IPS-18c (cell line): ENCODE results near the gene ACTL10.

Experiments
- H3K4me3 ChIP-seq: 2 replicates; pipeline ENCODE4 v1.7.0; 2013; ENCODE audit warnings: low read depth, mild to moderate bottlenecking, low read length, moderate library complexity; ENCODE audit not compliant: insufficient read depth
- H3K9me3 ChIP-seq: one replicate; pipeline ENCODE4 v1.6.1; 2013; ENCODE audit warnings: mild to moderate bottlenecking, low read length, moderate library complexity; ENCODE audit not compliant: control insufficient read depth, insufficient read depth

Gene ACTL10

GRCh38 chr20:33658510-33658909 lies 8.2 kb upstream of the ACTL10 start:
- H3K4me3 ChIP-seq: no peak overlapping the region
- H3K9me3 ChIP-seq: no peaks in the 10 kb centered on the region

GRCh38 chr20:33658929-33659328 lies 7.8 kb upstream of the ACTL10 start:
- no peak overlapping the region for H3K4me3 ChIP-seq
- no peaks in the 10 kb centered on the region for H3K9me3 ChIP-seq

- H3K4me3 ChIP-seq: no peak overlapping the region
- no peaks in the 10 kb centered on the region for H3K9me3 ChIP-seq
Observed at GRCh38 chr20:33659341-33660034, 7.3 kb upstream of the ACTL10 start.

DNA sequence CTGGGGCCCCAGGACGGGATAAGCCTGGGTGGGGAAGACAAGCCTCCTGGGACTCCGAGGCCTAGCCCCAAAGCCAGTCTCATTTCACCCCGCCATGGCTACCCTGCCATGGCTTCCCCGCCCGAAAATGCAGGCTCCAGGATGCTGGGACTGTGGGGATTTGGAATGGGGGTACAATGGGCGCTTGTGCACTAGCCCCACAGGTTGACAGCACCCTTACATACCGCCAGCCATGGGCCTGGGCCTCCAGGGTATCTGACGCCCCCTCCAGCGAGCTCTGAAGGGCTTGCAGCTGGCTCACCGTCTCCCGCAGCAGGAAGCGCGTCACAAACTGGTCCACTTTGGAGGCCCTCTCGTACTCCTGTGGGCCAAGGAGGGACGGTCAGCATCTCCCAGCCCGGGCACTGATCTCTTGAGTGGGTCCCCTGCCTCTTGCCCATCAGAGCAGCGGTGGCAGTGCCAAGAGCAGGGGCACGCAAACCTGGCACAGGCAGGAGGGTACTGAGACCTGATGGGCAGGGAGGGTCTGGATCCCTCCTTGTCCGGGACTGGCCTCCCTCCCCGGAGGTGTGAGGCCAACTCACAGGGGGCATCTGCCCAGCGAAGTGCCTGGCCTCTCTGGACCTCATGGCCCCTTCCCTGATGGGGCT lies 6.6 kb upstream of the ACTL10 start:
- no peak overlapping the region for H3K4me3 ChIP-seq
- no peaks in the 10 kb centered on the region for H3K9me3 ChIP-seq

GRCh38 chr20:33660685-33661058 lies 6.1 kb upstream of the ACTL10 start:
- no peak overlapping the region for H3K4me3 ChIP-seq
- no peaks in the 10 kb centered on the region for H3K9me3 ChIP-seq

GRCh38 chr20:33662172-33662571 lies 4.6 kb upstream of the ACTL10 start, which contains the start of gene C20orf144:
C20orf144 (plus strand) TSS chr20:33662327; CDS start chr20:33662346, 19 bp downstream.
- Histone ChIP-seq H3K9me3 (no peaks in the 10 kb centered on the region), H3K4me3 (peak within 1 kb of the TSS; percentile 75)

- Histone ChIP-seq H3K9me3 (no peaks in the 10 kb centered on the region), H3K4me3 (peak overlapping the region; percentile 75)
Observed at GRCh38 chr20:33663161-33664084, 3.3 kb upstream of the ACTL10 start.

DNA sequence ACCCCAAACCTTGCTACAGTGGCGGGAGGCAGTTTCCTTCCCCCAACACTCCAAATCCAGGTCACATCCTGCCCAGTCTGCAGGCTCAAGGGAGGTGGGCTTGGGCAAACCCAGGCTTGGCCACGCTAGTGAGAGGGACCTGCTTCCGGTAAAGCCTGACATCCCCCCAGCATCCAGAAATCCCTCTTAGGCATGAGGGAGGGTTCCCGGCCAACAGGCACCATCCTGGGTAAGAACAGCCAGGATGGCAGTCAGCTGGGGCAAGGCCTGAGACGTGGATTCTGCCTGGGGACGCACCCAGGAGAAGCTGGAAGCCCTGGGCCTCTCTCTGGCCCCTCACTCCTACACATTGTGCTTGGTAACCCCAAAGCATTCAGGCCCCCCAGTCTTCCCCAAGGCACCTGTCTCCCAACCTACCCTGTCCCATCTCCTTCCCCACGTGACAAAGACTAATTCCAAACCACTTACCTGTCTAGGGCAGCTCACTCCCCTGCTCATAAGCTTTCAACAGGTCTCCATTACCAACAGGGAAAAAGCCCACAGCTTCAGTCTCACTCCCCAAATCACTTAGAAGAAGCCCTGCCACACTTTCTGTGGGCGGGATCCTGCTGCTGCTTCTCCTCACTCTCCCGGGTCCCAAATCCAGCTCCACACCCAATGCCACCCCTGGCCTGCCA lies 2.5 kb upstream of the ACTL10 start:
- H3K9me3 ChIP-seq: no peaks in the 10 kb centered on the region
- peak overlapping the region; percentile 75 for H3K4me3 ChIP-seq

DNA sequence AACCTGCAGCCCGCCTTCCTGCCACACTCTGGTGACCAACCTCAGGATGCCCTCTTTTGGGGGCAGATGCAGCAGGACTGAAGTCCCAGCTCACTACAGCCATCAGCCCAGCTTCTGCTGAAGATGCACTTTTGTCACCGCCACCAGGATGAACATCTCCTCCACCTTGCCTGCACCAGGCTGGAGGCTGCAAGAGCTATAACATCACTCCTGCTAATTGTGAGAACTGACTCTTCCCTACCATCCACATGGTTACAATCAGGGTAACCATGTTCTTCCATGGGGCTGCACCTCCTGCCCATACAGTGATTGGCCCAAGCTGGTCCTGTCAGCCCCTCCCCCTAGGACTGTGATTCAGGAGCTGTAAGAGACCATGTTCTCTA lies 2.0 kb upstream of the ACTL10 start:
- no peaks in the 10 kb centered on the region for H3K9me3 ChIP-seq
- H3K4me3 ChIP-seq: no peak overlapping the region

DNA sequence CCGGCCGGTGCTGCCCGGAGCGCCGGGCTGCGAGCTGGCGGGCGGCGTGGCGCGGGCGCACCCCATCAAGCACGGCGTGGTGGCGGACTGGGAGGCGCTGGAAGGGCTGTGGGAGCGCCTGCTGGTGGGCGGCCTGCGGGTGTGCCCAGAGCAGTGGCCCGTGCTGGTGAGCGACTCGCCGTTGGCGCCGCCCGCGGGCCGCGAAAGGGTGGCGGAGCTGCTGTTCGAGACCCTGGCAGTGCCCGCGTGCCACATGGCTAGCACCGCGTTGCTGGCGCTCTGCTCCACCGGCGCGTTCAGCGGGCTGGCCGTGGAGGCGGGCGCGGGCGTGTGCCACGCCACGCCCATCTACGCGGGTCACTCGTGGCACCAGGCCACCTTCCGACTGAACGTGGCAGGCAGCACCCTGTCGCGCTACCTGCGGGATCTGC lies 517 bp downstream of the ACTL10 start:
- Histone ChIP-seq H3K4me3 (peak overlapping the region; percentile 63), H3K9me3 (no peaks in the 10 kb centered on the region)

DNA sequence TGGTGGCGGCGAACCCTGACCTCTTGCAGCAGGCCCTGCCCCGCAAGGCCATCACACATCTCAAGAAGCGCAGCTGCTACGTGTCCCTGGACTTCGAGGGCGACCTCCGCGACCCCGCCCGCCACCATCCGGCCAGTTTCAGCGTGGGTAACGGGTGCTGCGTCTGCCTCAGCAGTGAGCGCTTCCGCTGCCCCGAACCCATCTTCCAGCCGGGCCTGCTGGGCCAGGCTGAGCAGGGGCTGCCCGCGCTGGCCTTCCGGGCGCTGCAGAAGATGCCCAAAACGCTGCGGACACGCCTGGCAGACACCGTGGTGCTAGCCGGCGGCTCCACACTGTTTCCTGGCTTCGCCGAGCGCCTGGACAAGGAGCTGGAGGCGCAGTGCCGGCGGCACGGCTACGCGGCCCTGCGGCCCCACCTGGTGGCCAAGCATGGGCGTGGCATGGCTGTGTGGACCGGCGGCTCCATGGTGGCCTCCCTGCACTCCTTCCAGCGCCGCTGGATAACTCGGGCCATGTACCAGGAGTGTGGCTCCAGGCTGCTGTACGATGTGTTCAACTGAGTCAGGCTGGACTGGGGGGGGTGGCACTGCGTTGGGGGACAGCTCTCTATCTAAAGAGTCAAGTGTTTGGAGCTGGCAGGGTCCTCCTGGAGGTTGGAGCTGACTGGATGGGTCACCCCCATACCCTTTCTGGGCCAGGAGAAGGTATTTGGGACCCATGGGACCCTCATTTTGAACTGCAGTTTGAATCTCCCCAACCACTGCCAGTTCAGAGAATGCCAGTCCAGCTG lies 1.1 kb downstream of the ACTL10 start:
- H3K9me3 ChIP-seq: no peaks in the 10 kb centered on the region
- peak overlapping the region; percentile 63 for H3K4me3 ChIP-seq

DNA sequence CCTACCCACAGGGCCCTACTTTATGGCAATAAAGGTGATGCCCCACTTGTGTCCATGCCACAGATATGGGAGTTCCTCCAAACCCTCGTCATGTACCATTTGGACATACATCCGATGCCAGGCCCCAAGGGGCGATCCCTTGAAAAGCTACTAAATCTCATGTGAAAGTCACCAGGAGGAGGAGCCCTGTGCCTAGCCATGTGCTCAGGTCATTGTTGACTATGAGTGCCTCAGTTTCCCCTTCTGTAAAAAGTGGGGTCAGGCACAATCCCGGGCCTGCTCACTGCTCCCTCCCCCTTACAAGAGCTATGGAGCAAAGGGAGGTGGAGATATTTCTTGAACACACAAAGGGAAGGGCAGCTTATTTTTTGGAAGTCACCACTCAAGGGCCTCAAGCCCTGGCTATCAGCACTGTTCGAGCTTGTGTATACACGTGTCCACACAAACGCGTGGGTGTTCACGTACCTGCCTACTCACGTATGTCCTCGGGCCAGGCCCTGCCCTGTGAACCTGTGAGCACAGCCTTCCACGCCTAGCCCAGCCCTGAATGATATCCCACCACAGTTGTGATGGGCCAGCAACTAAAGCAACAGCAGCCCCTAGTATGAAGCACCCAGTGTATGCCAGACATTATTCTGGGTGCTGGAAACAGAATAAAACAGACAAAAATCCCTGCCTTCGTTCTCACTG lies 1.9 kb downstream of the ACTL10 start:
- no peak overlapping the region for H3K4me3 ChIP-seq
- H3K9me3 ChIP-seq: no peaks in the 10 kb centered on the region

GRCh38 chr20:33669224-33669623 lies 2.5 kb downstream of the ACTL10 start:
- H3K9me3 ChIP-seq: no peaks in the 10 kb centered on the region
- H3K4me3 ChIP-seq: no peak overlapping the region

- no peaks in the 10 kb centered on the region for H3K9me3 ChIP-seq
- no peak overlapping the region for H3K4me3 ChIP-seq
Observed at GRCh38 chr20:33669873-33670640, 3.3 kb downstream of the ACTL10 start.

DNA sequence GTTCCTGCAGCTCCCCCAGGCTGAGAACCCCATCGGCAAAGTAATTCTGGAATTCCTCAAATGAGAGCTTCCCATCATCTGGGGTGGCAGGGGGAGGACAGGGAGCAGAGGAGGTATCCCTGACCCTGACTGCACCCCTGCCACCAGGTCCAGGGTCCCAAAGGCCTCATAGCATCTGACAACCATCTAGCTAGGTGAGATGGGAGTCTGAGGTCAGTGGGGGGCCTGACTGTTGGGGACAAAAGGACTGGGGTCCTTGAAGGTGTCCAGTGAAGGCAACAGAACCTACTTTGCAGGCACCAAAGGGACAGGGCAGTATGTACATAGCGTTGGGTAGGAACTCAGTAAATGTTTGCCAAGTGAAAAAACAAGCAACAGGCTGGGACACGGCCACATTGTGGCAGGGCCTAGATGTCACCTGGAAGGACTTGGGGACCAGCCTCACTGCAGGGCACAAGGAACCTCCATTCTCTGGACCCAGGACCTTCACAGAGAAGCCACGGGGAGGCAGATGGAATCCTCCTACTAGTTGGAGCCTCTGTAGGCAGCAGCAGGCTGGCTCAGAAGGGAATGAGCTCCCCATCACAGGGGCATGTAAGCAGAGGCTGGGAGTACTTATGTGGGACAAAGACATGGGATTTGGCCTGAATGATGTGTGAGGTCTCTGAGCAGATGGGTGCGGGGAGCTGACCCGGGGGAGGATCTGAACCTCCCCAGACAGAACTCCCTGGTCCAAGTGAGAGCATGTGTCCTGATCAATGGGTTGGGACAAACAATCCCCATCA lies 4.2 kb downstream of the ACTL10 start:
- Histone ChIP-seq H3K9me3 (no peaks in the 10 kb centered on the region), H3K4me3 (no peak overlapping the region)
